ENCODE measurements around the gene SLC52A3.
"Not testable (repeated sequence)": the region's sequence is repeated elsewhere in the genome, so short reads cannot be mapped to it uniquely, and the experiment has no call there.

The SLC52A3 gene

GRCh38 chr20:725491-725890, 42.8 kb downstream of the SLC52A3 start:
- no peak for DNase-seq

GRCh38 chr20:724797-725196, 43.5 kb downstream of the SLC52A3 start:
- DNase-seq = not testable (repeated sequence)

- DNase-seq = no peak
Measured at GRCh38 chr20:723756-724155, 44.5 kb downstream of the SLC52A3 start.

GRCh38 chr20:722822-723644, 45.3 kb downstream of the SLC52A3 start:
- no peak for DNase-seq

GRCh38 chr20:721876-722275, 46.4 kb downstream of the SLC52A3 start:
- DNase-seq = no peak

GRCh38 chr20:719816-720215, 48.5 kb downstream of the SLC52A3 start:
- no peak for DNase-seq

GRCh38 chr20:719068-719467, 49.2 kb downstream of the SLC52A3 start:
- DNase-seq = no peak

GRCh38 chr20:717832-718231, 50.5 kb downstream of the SLC52A3 start:
- DNase-seq = no peak

- DNase-seq = no peak
Measured at GRCh38 chr20:717271-717670, 51.0 kb downstream of the SLC52A3 start.

- no peak for DNase-seq
Measured at GRCh38 chr20:714453-714852, 53.8 kb downstream of the SLC52A3 start.

- DNase-seq = no peak
Measured at GRCh38 chr20:711576-711975, 56.7 kb downstream of the SLC52A3 start.

- DNase-seq = no peak
Measured at GRCh38 chr20:710780-711450, 57.4 kb downstream of the SLC52A3 start.

Data from fibroblast of skin of scalp (primary cell).